Parathyroid adenoma (tissue), 2 donors: ENCODE data around the gene PTGER4.

Experiments
- H2AFZ ChIP-seq: fragments of 300-600 bp; sonication (generic); one replicate; pipeline ENCODE4 v1.7.0; 2017; ENCODE audit warnings: antibody characterized with exemption, mild to moderate bottlenecking
- H3K27ac ChIP-seq: fragments of 300-600 bp; sonication (generic); one replicate; pipeline ENCODE4 v1.7.0; 2017
- H3K27me3 ChIP-seq: fragments of 300-600 bp; sonication (generic); one replicate; pipeline ENCODE4 v1.7.0; 2017; ENCODE audit warnings: low read length; ENCODE audit not compliant: control insufficient read depth, insufficient read depth
- H3K36me3 ChIP-seq: fragments of 300-600 bp; sonication (generic); one replicate; pipeline ENCODE4 v1.7.0; 2017; ENCODE audit warnings: low read length; ENCODE audit not compliant: control insufficient read depth, insufficient read depth
- H3K4me1 ChIP-seq: fragments of 300-600 bp; sonication (generic); one replicate; pipeline ENCODE4 v1.7.0; 2017; ENCODE audit warnings: control low read depth
- H3K4me2 ChIP-seq: fragments of 300-600 bp; sonication (generic); one replicate; pipeline ENCODE4 v1.7.0; 2017; ENCODE audit warnings: low read length
- H3K4me3 ChIP-seq: fragments of 300-600 bp; sonication (generic); one replicate; pipeline ENCODE4 v1.7.0; 2017; ENCODE audit warnings: low read depth, low read length
- H3K79me2 ChIP-seq: fragments of 300-600 bp; sonication (generic); one replicate; pipeline ENCODE4 v1.7.0; 2017; ENCODE audit warnings: control low read depth
- H3K9ac ChIP-seq: fragments of 300-600 bp; sonication (generic); one replicate; pipeline ENCODE4 v1.7.0; 2017; ENCODE audit warnings: mild to moderate bottlenecking
- H3K9me3 ChIP-seq: fragments of 300-600 bp; sonication (generic); one replicate; pipeline ENCODE4 v1.7.0; 2017; ENCODE audit warnings: low read length; ENCODE audit not compliant: control insufficient read depth
- CTCF ChIP-seq: fragments of 300-600 bp; sonication (generic); IDR thresholded peaks from one replicate; pipeline ENCODE4 v1.7.0; 2017; ENCODE audit warnings: antibody characterized with exemption, mild to moderate bottlenecking
- donor health status: primary hyperparathyroidism.

PTGER4 gene

GRCh38 chr5:40646266-40646665 lies 33.4 kb upstream of the PTGER4 start:
- H3K36me3 ChIP-seq: no peaks in the 10 kb centered on the region
- H3K4me1 ChIP-seq: no peaks in the 10 kb centered on the region
- H3K9me3 ChIP-seq: no peaks in the 10 kb centered on the region
- no peaks in the 10 kb centered on the region for H3K79me2 ChIP-seq
- H3K4me2 ChIP-seq: no peak overlapping the region
- H3K9ac ChIP-seq: no peak overlapping the region
- H3K4me3 ChIP-seq: no peak overlapping the region
- H3K27me3 ChIP-seq: no peaks in the 10 kb centered on the region
- no peak overlapping the region for H2AFZ ChIP-seq
- no peak overlapping the region for H3K27ac ChIP-seq
- TF ChIP-seq CTCF: no peak

GRCh38 chr5:40648150-40648549 lies 31.6 kb upstream of the PTGER4 start:
- Histone ChIP-seq H3K27me3 (no peaks in the 10 kb centered on the region), H2AFZ (no peak overlapping the region), H3K27ac (no peak overlapping the region), H3K4me2 (no peak overlapping the region), H3K36me3 (no peaks in the 10 kb centered on the region), H3K4me1 (no peaks in the 10 kb centered on the region), H3K79me2 (no peaks in the 10 kb centered on the region), H3K4me3 (no peak overlapping the region), H3K9ac (no peak overlapping the region), H3K9me3 (no peaks in the 10 kb centered on the region)
- TF ChIP-seq CTCF: no peak

GRCh38 chr5:40649463-40650030 lies 30.2 kb upstream of the PTGER4 start:
- Histone ChIP-seq H3K9me3 (no peaks in the 10 kb centered on the region), H3K79me2 (no peaks in the 10 kb centered on the region), H3K27me3 (no peaks in the 10 kb centered on the region), H3K36me3 (no peaks in the 10 kb centered on the region), H3K4me1 (no peaks in the 10 kb centered on the region), H2AFZ (no peak overlapping the region), H3K4me2 (no peak overlapping the region), H3K27ac (no peak overlapping the region), H3K4me3 (no peak overlapping the region), H3K9ac (no peak overlapping the region)
- no peak for TF ChIP-seq CTCF

GRCh38 chr5:40651201-40651600 lies 28.5 kb upstream of the PTGER4 start:
- H3K27ac ChIP-seq: no peak overlapping the region
- H3K9ac ChIP-seq: no peak overlapping the region
- H3K9me3 ChIP-seq: no peaks in the 10 kb centered on the region
- no peaks in the 10 kb centered on the region for H3K27me3 ChIP-seq
- no peak overlapping the region for H3K4me3 ChIP-seq
- no peaks in the 10 kb centered on the region for H3K4me1 ChIP-seq
- TF ChIP-seq CTCF: no peak
- no peak overlapping the region for H3K4me2 ChIP-seq
- H2AFZ ChIP-seq: no peak overlapping the region
- H3K79me2 ChIP-seq: no peaks in the 10 kb centered on the region
- no peaks in the 10 kb centered on the region for H3K36me3 ChIP-seq

- no peaks in the 10 kb centered on the region for H3K79me2 ChIP-seq
- H3K36me3 ChIP-seq: no peaks in the 10 kb centered on the region
- no peak for TF ChIP-seq CTCF
- H3K4me2 ChIP-seq: no peak overlapping the region
- no peaks in the 10 kb centered on the region for H3K9me3 ChIP-seq
- H3K9ac ChIP-seq: no peak overlapping the region
- no peak overlapping the region for H3K4me3 ChIP-seq
- H3K27ac ChIP-seq: no peak overlapping the region
- H3K27me3 ChIP-seq: no peaks in the 10 kb centered on the region
- H2AFZ ChIP-seq: no peak overlapping the region
- no peaks in the 10 kb centered on the region for H3K4me1 ChIP-seq
Observed at GRCh38 chr5:40652441-40653220, 27.1 kb upstream of the PTGER4 start.
